Measurements from ENCODE around the gene ADK.

ADK gene

DNA sequence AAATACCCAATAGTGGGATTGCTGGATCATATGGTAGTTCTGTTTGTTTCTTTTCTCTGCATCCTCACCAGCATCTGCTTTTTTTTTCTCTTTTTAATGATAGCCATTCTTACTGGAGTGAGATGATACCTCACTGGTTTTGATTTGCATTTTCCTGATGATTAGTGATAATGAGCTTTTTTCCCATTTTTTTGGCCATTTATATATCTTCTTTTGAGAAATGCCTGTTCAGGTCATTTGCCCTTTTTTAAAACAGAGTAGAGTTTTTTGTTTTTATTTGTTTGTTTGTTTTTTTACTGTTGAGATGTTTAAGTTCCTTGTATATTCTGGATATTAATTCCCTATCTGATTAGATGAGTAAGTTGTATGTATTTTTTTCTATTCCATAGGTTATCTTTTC, 469.6 kb downstream of the ADK start:
- Histone ChIP-seq H3K9me3 (ENCODE audit: control insufficient read depth, insufficient read depth, low read length) (no peaks in the 10 kb centered on the region), H3K36me3 (ENCODE audit: control insufficient read depth, insufficient read depth, low read length) (no peaks in the 10 kb centered on the region), H3K4me1 (ENCODE audit: control insufficient read depth, insufficient read depth, low read length) (no peaks in the 10 kb centered on the region), H3K27me3 (ENCODE audit: control insufficient read depth, insufficient read depth, low read length) (no peaks in the 10 kb centered on the region), H3K4me3 (ENCODE audit: low read depth, low read length) (no peak overlapping the region), H3K9ac (ENCODE audit: low read depth, low read length) (no peak overlapping the region)

DNA sequence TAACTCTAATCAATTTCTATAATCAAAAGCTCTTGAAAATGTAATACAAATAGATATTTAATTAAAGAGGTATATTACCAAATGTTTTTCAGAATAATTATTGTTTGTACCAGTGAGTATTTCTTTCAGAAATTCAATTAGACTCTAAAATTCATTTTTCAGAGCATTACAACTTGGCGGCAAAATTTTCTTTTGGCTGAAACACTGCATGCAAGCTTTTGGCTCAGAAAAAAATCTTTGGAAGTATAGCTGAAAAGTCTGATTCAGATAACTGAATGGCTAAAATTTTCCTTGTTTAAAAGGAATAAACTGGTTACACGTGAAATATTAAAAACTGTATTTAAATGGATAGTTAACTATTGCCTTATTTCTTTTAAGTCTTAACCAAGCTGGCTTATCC, 472.8 kb downstream of the ADK start:
- H3K9ac ChIP-seq (ENCODE audit: low read depth, low read length): no peak overlapping the region
- no peaks in the 10 kb centered on the region for H3K36me3 ChIP-seq (ENCODE audit: control insufficient read depth, insufficient read depth, low read length)
- no peak overlapping the region for H3K4me3 ChIP-seq (ENCODE audit: low read depth, low read length)
- H3K4me1 ChIP-seq (ENCODE audit: control insufficient read depth, insufficient read depth, low read length): no peaks in the 10 kb centered on the region
- H3K27me3 ChIP-seq (ENCODE audit: control insufficient read depth, insufficient read depth, low read length): no peaks in the 10 kb centered on the region
- H3K9me3 ChIP-seq (ENCODE audit: control insufficient read depth, insufficient read depth, low read length): no peaks in the 10 kb centered on the region

DNA sequence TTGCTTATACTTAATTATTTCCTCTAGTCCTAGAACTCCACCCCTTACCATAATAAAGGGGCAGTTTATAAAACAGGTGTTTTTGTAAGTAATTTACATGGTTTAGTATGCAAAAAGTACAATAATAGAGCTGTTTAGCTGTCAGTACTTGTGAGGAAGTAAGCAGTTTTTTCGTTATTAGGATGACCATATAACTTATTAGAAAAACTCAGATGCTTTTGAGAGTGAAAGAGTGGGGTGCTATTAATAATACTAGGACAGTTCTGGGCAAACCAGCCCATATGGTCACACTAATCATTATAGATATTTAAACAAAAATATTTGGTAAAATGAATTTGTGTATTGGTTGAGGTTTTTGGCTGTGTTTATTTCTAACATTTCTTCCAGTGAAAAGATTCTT, 473.5 kb downstream of the ADK start:
- Histone ChIP-seq H3K9me3 (ENCODE audit: control insufficient read depth, insufficient read depth, low read length) (no peaks in the 10 kb centered on the region), H3K36me3 (ENCODE audit: control insufficient read depth, insufficient read depth, low read length) (no peaks in the 10 kb centered on the region), H3K27me3 (ENCODE audit: control insufficient read depth, insufficient read depth, low read length) (no peaks in the 10 kb centered on the region), H3K4me1 (ENCODE audit: control insufficient read depth, insufficient read depth, low read length) (no peaks in the 10 kb centered on the region), H3K9ac (ENCODE audit: low read depth, low read length) (no peak overlapping the region), H3K4me3 (ENCODE audit: low read depth, low read length) (no peak overlapping the region)

- H3K27me3 ChIP-seq (ENCODE audit: control insufficient read depth, insufficient read depth, low read length): no peaks in the 10 kb centered on the region
- H3K4me1 ChIP-seq (ENCODE audit: control insufficient read depth, insufficient read depth, low read length): no peaks in the 10 kb centered on the region
- no peaks in the 10 kb centered on the region for H3K9me3 ChIP-seq (ENCODE audit: control insufficient read depth, insufficient read depth, low read length)
- no peak overlapping the region for H3K4me3 ChIP-seq (ENCODE audit: low read depth, low read length)
- no peaks in the 10 kb centered on the region for H3K36me3 ChIP-seq (ENCODE audit: control insufficient read depth, insufficient read depth, low read length)
- no peak overlapping the region for H3K9ac ChIP-seq (ENCODE audit: low read depth, low read length)
Observed at GRCh38 chr10:74628136-74628535, 477.1 kb downstream of the ADK start.

DNA sequence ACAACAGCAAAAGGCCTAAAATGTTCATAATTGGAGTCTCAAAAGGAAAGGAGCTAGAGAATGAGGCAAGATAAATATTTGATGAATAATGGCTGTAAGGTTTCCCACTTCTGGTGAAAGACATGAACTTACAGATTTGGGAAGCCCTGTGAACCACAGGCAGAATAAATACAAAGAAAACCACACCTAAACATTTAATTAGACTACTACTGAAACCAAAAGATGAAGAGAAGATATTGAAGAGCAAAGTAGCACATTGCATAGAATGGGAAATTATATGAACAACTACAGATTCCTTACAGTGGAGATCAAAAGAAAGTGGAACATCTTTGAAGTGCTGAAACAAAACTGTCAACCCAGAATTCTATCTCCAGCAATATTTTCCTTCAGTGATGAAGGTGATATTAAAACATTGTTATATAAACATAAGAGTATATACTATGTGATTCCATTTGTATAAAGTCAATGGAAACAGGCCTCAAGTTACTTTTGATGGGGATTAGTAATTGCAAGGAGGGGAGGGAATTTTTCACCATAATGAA, 484.0 kb downstream of the ADK start:
- no peaks in the 10 kb centered on the region for H3K9me3 ChIP-seq (ENCODE audit: control insufficient read depth, insufficient read depth, low read length)
- H3K36me3 ChIP-seq (ENCODE audit: control insufficient read depth, insufficient read depth, low read length): no peaks in the 10 kb centered on the region

DNA sequence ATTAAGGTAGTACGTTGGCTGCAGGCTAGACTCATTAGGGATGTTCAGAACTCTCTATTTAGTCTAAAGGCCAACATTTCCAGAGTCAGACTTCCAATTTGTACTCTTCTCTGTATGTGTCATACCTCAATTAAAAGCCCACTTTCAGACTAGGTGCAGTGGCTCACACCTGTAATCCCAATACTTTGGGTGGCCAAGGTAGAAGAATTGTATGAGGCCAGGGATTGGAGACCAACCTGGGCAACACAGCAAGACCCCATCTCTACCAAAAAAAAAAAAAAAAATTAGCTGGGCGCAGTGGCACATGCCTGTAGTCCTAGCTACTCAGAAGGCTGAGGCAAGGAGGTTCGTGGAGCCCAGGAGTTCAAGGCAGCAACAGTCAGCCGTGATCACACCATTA, 484.6 kb downstream of the ADK start:
- Histone ChIP-seq H3K9ac (ENCODE audit: low read depth, low read length) (no peak overlapping the region), H3K9me3 (ENCODE audit: control insufficient read depth, insufficient read depth, low read length) (no peaks in the 10 kb centered on the region), H3K4me1 (ENCODE audit: control insufficient read depth, insufficient read depth, low read length) (peaks cover 5% of the 10 kb centered on the region), H3K27me3 (ENCODE audit: control insufficient read depth, insufficient read depth, low read length) (no peaks in the 10 kb centered on the region), H3K36me3 (ENCODE audit: control insufficient read depth, insufficient read depth, low read length) (no peaks in the 10 kb centered on the region), H3K4me3 (ENCODE audit: low read depth, low read length) (no peak overlapping the region)

More for the DNA sequence above, 484.0 kb downstream of the ADK start:
- Histone ChIP-seq H3K27me3 (ENCODE audit: control insufficient read depth, insufficient read depth, low read length) (no peaks in the 10 kb centered on the region), H3K4me3 (ENCODE audit: low read depth, low read length) (no peak overlapping the region), H3K4me1 (ENCODE audit: control insufficient read depth, insufficient read depth, low read length) (peaks cover 3% of the 10 kb centered on the region), H3K9ac (ENCODE audit: low read depth, low read length) (no peak overlapping the region)

DNA sequence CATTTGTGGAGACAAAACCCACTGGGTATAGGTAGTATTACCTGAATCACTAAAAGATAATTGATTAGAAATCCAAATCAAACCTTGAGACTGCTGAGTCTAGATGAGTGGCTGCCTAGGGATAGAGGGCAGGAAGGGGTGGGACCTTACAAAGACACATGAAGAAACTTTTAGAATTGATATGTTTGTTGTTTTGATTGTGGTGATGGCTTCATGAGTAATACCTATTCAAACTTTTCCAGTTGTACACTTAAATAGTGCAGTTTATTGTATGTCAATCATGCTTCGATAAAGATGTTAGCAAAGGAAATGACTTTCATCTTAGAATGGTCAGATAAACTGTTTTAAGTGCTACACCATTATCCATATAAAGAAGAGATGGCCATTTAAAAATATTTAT, 486.7 kb downstream of the ADK start:
- peaks cover 5% of the 10 kb centered on the region for H3K4me1 ChIP-seq (ENCODE audit: control insufficient read depth, insufficient read depth, low read length)
- no peak overlapping the region for H3K9ac ChIP-seq (ENCODE audit: low read depth, low read length)
- no peaks in the 10 kb centered on the region for H3K36me3 ChIP-seq (ENCODE audit: control insufficient read depth, insufficient read depth, low read length)
- no peak overlapping the region for H3K4me3 ChIP-seq (ENCODE audit: low read depth, low read length)
- no peaks in the 10 kb centered on the region for H3K9me3 ChIP-seq (ENCODE audit: control insufficient read depth, insufficient read depth, low read length)
- no peaks in the 10 kb centered on the region for H3K27me3 ChIP-seq (ENCODE audit: control insufficient read depth, insufficient read depth, low read length)

GRCh38 chr10:74640134-74640921, 489.3 kb downstream of the ADK start:
- no peak overlapping the region for H3K9ac ChIP-seq (ENCODE audit: low read depth, low read length)
- H3K4me3 ChIP-seq (ENCODE audit: low read depth, low read length): no peak overlapping the region

DNA sequence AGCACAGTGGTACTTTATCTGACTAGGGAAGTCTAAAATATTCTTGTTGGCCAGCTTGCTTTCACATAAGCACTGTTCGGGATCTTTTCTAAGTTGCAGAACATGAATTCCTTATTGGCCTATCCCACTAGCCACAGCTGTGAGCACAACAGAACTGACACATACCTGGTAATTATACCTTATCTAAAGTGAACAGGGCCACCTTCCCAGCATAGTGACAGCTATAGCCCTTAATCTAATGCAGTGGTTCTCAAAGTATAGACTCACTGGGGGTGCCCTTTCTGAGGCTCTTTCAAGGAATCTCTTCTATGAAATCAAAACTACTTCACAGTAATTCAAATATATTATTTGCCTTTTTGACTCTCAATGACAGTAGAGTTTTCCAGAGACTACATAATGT, 490.6 kb downstream of the ADK start:
- Histone ChIP-seq H3K4me1 (ENCODE audit: control insufficient read depth, insufficient read depth, low read length) (peaks cover 14% of the 10 kb centered on the region), H3K9ac (ENCODE audit: low read depth, low read length) (no peak overlapping the region), H3K27me3 (ENCODE audit: control insufficient read depth, insufficient read depth, low read length) (no peaks in the 10 kb centered on the region), H3K9me3 (ENCODE audit: control insufficient read depth, insufficient read depth, low read length) (no peaks in the 10 kb centered on the region), H3K36me3 (ENCODE audit: control insufficient read depth, insufficient read depth, low read length) (no peaks in the 10 kb centered on the region), H3K4me3 (ENCODE audit: low read depth, low read length) (no peak overlapping the region)

More at GRCh38 chr10:74640134-74640921, 489.3 kb downstream of the ADK start:
- Histone ChIP-seq H3K27me3 (ENCODE audit: control insufficient read depth, insufficient read depth, low read length) (no peaks in the 10 kb centered on the region), H3K36me3 (ENCODE audit: control insufficient read depth, insufficient read depth, low read length) (no peaks in the 10 kb centered on the region), H3K4me1 (ENCODE audit: control insufficient read depth, insufficient read depth, low read length) (peaks cover 5% of the 10 kb centered on the region), H3K9me3 (ENCODE audit: control insufficient read depth, insufficient read depth, low read length) (no peaks in the 10 kb centered on the region)

DNA sequence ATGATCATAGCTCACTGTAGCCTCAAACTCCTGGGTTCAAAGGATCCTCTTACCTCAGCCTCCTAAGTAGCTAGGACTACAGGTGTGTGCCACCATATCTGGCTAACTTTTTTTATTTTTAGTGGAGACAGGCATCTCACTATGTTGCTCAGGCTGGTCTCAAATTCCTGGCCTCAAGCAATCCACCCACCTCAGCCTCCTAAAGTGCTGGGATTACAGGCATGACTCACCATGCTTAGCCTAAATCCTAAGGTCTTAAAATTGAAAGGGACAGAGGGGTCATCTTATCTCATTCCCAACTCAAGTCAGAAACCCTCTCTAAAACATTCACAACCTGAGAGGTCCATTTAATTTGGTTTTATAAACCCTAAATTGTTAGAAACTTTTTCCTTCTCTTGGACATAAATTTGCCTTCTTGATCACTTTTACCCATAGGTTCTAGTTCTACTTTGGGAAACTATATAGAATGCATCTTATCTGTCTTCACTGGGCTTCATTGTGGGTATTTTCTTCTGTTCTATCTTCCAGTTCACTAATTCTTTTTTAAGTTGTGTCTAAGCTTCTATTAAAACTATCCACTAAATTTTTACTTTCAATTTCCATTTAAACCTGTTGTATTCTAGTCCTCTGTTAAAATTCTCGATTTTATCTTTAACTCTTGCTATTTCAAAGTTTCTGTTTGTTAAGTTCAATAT, 492.0 kb downstream of the ADK start:
- no peak overlapping the region for H3K4me3 ChIP-seq (ENCODE audit: low read depth, low read length)
- no peak overlapping the region for H3K9ac ChIP-seq (ENCODE audit: low read depth, low read length)

DNA sequence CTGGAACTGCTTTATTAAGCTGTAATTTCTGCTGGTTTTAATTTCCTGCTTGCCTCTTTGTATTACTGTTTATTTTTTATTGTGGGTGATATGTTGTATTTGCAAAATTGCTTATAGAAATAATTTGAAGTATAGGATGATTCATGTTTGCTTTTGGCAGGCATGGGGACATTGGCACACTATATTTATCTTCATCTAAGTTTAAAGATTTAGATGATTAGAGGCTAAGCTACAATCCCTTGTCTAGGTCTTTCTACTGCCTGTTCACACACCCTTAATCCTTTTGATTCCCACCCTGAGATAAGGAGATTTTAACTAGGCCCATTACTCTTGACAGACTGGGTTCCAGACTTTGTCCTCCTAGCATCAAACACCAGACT, 492.6 kb downstream of the ADK start:
- Histone ChIP-seq H3K4me3 (ENCODE audit: low read depth, low read length) (no peak overlapping the region), H3K36me3 (ENCODE audit: control insufficient read depth, insufficient read depth, low read length) (no peaks in the 10 kb centered on the region), H3K9ac (ENCODE audit: low read depth, low read length) (no peak overlapping the region), H3K9me3 (ENCODE audit: control insufficient read depth, insufficient read depth, low read length) (no peaks in the 10 kb centered on the region), H3K27me3 (ENCODE audit: control insufficient read depth, insufficient read depth, low read length) (no peaks in the 10 kb centered on the region), H3K4me1 (ENCODE audit: control insufficient read depth, insufficient read depth, low read length) (peaks cover 14% of the 10 kb centered on the region)

More for the DNA sequence above, 492.0 kb downstream of the ADK start:
- Histone ChIP-seq H3K4me1 (ENCODE audit: control insufficient read depth, insufficient read depth, low read length) (peaks cover 14% of the 10 kb centered on the region), H3K36me3 (ENCODE audit: control insufficient read depth, insufficient read depth, low read length) (no peaks in the 10 kb centered on the region), H3K9me3 (ENCODE audit: control insufficient read depth, insufficient read depth, low read length) (no peaks in the 10 kb centered on the region), H3K27me3 (ENCODE audit: control insufficient read depth, insufficient read depth, low read length) (no peaks in the 10 kb centered on the region)

GRCh38 chr10:74644738-74645137, 493.7 kb downstream of the ADK start:
- peaks cover 14% of the 10 kb centered on the region for H3K4me1 ChIP-seq (ENCODE audit: control insufficient read depth, insufficient read depth, low read length)
- no peak overlapping the region for H3K9ac ChIP-seq (ENCODE audit: low read depth, low read length)
- H3K9me3 ChIP-seq (ENCODE audit: control insufficient read depth, insufficient read depth, low read length): no peaks in the 10 kb centered on the region
- no peak overlapping the region for H3K4me3 ChIP-seq (ENCODE audit: low read depth, low read length)
- no peaks in the 10 kb centered on the region for H3K36me3 ChIP-seq (ENCODE audit: control insufficient read depth, insufficient read depth, low read length)
- no peaks in the 10 kb centered on the region for H3K27me3 ChIP-seq (ENCODE audit: control insufficient read depth, insufficient read depth, low read length)

All from iPS-15b (cell line).